ENCODE results near the gene CFTR. TPM values are rescaled to one million over a fixed set of nuclear protein-coding genes. Genes with fewer than 3 reads are reported as not detected.

The CFTR gene
- total and polyA plus RNA-seq, 10 donors = 0.02 to 0.27 (median 0.05) TPM; not detected in 6

DNA sequence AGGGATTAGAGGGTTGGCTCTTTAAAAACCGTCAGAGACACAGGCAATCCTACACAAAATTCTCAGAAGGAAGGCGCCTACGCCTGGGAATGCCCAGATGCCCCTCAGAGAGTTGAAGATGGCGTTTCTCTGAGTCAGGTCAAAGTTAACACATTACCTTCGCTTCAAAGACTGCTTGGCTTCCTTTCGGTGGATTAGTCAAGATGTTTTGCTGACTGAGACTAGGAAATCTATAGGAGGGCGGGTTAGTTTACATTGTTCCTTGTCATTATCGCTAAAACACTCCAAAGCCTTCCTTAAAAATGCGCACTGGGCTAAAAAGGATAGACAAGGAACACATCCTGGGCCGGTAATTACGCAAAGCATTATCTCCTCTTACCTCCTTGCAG lies 995 bp upstream of the CFTR start:
- H3K36me3 ChIP-seq = no peaks in the 10 kb centered on the region
- no peaks in the 10 kb centered on the region for H3K9me3 ChIP-seq
- peaks cover 0 to 4% (median 0%) of the 10 kb centered on the region in 6 donors for H3K4me1 ChIP-seq
- WGBS, 5 donors = 51 to 68% (median 56%) methylated on average over 11 of the region's 11 CpGs
- TF ChIP-seq POLR2A (IDR thresholded peaks at IDR 0.05) = no peak
- no peak for TF ChIP-seq CTCF (IDR thresholded peaks at IDR 0.05 in 8 of 11, conservative IDR thresholded peaks at IDR 0.05 in 3 of 11)
- TF ChIP-seq POLR2AphosphoS5 (IDR thresholded peaks at IDR 0.05) = no peak
- H3K27me3 ChIP-seq (replicated peaks in 1 of 7) = peaks cover 0 to 41% (median 25%) of the 10 kb centered on the region in 7 donors
- H3K27ac ChIP-seq = no peak overlapping the region
- intact Hi-C loops (cut with DNase I; ENCODE audit: low total_unique reads) = no loop called here
- DNase-seq = no peak
- peak overlapping the region in 2 of 8 donors; percentile 30 to 51 for H3K4me3 ChIP-seq

DNA sequence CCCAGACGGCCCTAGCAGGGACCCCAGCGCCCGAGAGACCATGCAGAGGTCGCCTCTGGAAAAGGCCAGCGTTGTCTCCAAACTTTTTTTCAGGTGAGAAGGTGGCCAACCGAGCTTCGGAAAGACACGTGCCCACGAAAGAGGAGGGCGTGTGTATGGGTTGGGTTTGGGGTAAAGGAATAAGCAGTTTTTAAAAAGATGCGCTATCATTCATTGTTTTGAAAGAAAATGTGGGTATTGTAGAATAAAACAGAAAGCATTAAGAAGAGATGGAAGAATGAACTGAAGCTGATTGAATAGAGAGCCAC lies 184 bp downstream of the CFTR start:
- H3K4me3 ChIP-seq = peak overlapping the region in 2 of 8 donors; percentile 30 to 51
- no peaks in the 10 kb centered on the region for H3K36me3 ChIP-seq
- no peak for TF ChIP-seq CTCF (IDR thresholded peaks at IDR 0.05 in 8 of 11, conservative IDR thresholded peaks at IDR 0.05 in 3 of 11)
- no peak for TF ChIP-seq POLR2AphosphoS5 (IDR thresholded peaks at IDR 0.05)
- TF ChIP-seq POLR2A (IDR thresholded peaks at IDR 0.05) = no peak
- peaks cover 0 to 45% (median 25%) of the 10 kb centered on the region in 7 donors for H3K27me3 ChIP-seq (replicated peaks in 1 of 7)
- no peaks in the 10 kb centered on the region for H3K9me3 ChIP-seq
- no peak for DNase-seq
- intact Hi-C loops (cut with DNase I; ENCODE audit: low total_unique reads) = no loop called here
- H3K27ac ChIP-seq = no peak overlapping the region
- peaks cover 0 to 4% (median 0%) of the 10 kb centered on the region in 6 donors for H3K4me1 ChIP-seq
- 6 to 13% (median 7%) methylated on average over 11 of the region's 11 CpGs for WGBS, 5 donors

DNA sequence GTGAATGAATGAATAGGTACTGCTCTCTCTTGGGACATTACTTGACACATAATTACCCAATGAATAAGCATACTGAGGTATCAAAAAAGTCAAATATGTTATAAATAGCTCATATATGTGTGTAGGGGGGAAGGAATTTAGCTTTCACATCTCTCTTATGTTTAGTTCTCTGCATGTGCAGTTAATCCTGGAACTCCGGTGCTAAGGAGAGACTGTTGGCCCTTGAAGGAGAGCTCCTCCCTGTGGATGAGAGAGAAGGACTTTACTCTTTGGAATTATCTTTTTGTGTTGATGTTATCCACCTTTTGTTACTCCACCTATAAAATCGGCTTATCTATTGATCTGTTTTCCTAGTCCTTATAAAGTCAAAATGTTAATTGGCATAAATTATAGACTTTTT lies 1.2 kb downstream of the CFTR start:
- Histone ChIP-seq H3K27me3 (replicated peaks in 1 of 7) (peaks cover 0 to 46% (median 25%) of the 10 kb centered on the region in 7 donors), H3K36me3 (no peaks in the 10 kb centered on the region), H3K4me1 (peaks cover 0 to 4% (median 0%) of the 10 kb centered on the region in 6 donors), H3K4me3 (no peak overlapping the region), H3K9me3 (no peaks in the 10 kb centered on the region), H3K27ac (no peak overlapping the region)
- no peak for TF ChIP-seq POLR2AphosphoS5 (IDR thresholded peaks at IDR 0.05)
- TF ChIP-seq POLR2A (IDR thresholded peaks at IDR 0.05) = no peak
- TF ChIP-seq CTCF (IDR thresholded peaks at IDR 0.05 in 8 of 11, conservative IDR thresholded peaks at IDR 0.05 in 3 of 11) = no peak
- intact Hi-C loops (cut with DNase I; ENCODE audit: low total_unique reads) = no loop called here
- DNase-seq = no peak
- 64 to 74% (median 66%) methylated on average over 2 of the region's 2 CpGs for WGBS, 5 donors

GRCh38 chr7:117485118-117485620 lies 5.3 kb downstream of the CFTR start:
- H3K9me3 ChIP-seq = no peaks in the 10 kb centered on the region
- WGBS, 5 donors = 36 to 48% (median 45%) methylated on average over 2 of the region's 2 CpGs
- no peak overlapping the region for H3K27ac ChIP-seq
- no peaks in the 10 kb centered on the region for H3K36me3 ChIP-seq
- TF ChIP-seq CTCF (IDR thresholded peaks at IDR 0.05 in 8 of 11, conservative IDR thresholded peaks at IDR 0.05 in 3 of 11) = no peak
- no peaks in the 10 kb centered on the region for H3K4me1 ChIP-seq
- H3K27me3 ChIP-seq (replicated peaks in 1 of 7) = peaks cover 0 to 23% (median 7%) of the 10 kb centered on the region in 7 donors
- DNase-seq = no peak
- intact Hi-C loops (cut with DNase I; ENCODE audit: low total_unique reads) = no loop called here
- no peak overlapping the region for H3K4me3 ChIP-seq
